ENCODE results near the gene DNPH1. TPM values are rescaled to one million over a fixed set of nuclear protein-coding genes. Genes with fewer than 3 reads are reported as not detected.

Gene DNPH1
- total and polyA plus RNA-seq, 2 experiments from 2014 or later = 29.2 to 50.0 TPM

GRCh38 chr6:43216200-43216599, 13.1 kb downstream of the DNPH1 start (continued):
- TF ChIP-seq ZNF114 (CRISPR knock-in tag; IDR thresholded peaks at IDR 0.05) = no peak
- TF ChIP-seq EZH2phosphoT487 (IDR thresholded peaks at IDR 0.05; ENCODE audit: unreplicated experiment) = no peak
- no peak for TF ChIP-seq EZH2 (IDR thresholded peaks at IDR 0.05; ENCODE audit: low read depth, unreplicated experiment)

DNA sequence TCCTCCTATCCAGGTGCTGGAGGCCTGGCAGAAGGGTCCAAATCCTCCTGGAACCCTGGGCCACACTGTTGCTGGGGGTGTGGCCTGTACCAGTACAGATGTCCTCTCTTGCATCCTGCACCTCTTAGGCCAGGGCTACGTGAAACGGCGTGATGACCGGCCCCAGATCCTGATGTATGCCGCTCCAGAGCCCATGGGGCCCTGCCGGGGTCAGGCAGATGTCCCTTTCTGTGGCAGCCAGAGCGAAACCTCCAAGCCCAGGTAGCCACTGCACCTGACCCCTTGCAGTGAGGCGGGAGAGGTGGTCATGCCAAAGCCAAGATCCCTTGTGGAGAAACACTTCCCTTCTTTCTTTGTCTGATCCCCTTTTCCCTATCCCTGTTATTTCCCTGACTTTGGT, 14.2 kb downstream of the DNPH1 start:
- Histone ChIP-seq H3K9me2 (ENCODE audit: insufficient read depth) (no peaks in the 10 kb centered on the region), H3K4me3 (no peak overlapping the region), H4K20me1 (replicated peaks; ENCODE audit: insufficient read depth) (no peaks in the 10 kb centered on the region), H3K27ac (ENCODE audit: low read depth) (no peak overlapping the region), H3K36me3 (ENCODE audit: insufficient read depth) (no peaks in the 10 kb centered on the region), H3F3A (replicated peaks; ENCODE audit: low read depth) (no peaks in the 10 kb centered on the region), H2AFZ (no peak overlapping the region), H3K79me2 (replicated peaks; ENCODE audit: insufficient read depth) (no peaks in the 10 kb centered on the region), H3K27me3 (ENCODE audit: insufficient read depth) (no peaks in the 10 kb centered on the region), H3K4me1 (ENCODE audit: insufficient read depth) (peaks cover 4% of the 10 kb centered on the region; the same call in 1 of the 2 replicates), H3K4me2 (no peak overlapping the region)
- ATAC-seq (no peak), DNase-seq (ENCODE audit: low spot score) (no peak)
- peaks cover 12% of the 10 kb centered on the region for H3K27me3 Mint-ChIP-seq (ENCODE audit: insufficient read depth, low read depth, poor library complexity)
- peaks cover 7% of the 10 kb centered on the region for H3K4me1 Mint-ChIP-seq
- TF ChIP-seq ZNF462 (CRISPR knock-in tag; IDR thresholded peaks at IDR 0.05) (no peak), JUNB (IDR thresholded peaks at IDR 0.05; ENCODE audit: unreplicated experiment) (no peak), ZNF114 (CRISPR knock-in tag; IDR thresholded peaks at IDR 0.05) (no peak), POLR2AphosphoS5 (IDR thresholded peaks at IDR 0.05; ENCODE audit: low read depth) (no peak), EZH2 (IDR thresholded peaks at IDR 0.05; ENCODE audit: low read depth, unreplicated experiment) (no peak), STAT1 (IDR thresholded peaks at IDR 0.05; ENCODE audit: unreplicated experiment) (no peak), NANOG (IDR thresholded peaks at IDR 0.05; ENCODE audit: borderline replicate concordance) (no peak)
- TF ChIP-seq, protein P1, sequence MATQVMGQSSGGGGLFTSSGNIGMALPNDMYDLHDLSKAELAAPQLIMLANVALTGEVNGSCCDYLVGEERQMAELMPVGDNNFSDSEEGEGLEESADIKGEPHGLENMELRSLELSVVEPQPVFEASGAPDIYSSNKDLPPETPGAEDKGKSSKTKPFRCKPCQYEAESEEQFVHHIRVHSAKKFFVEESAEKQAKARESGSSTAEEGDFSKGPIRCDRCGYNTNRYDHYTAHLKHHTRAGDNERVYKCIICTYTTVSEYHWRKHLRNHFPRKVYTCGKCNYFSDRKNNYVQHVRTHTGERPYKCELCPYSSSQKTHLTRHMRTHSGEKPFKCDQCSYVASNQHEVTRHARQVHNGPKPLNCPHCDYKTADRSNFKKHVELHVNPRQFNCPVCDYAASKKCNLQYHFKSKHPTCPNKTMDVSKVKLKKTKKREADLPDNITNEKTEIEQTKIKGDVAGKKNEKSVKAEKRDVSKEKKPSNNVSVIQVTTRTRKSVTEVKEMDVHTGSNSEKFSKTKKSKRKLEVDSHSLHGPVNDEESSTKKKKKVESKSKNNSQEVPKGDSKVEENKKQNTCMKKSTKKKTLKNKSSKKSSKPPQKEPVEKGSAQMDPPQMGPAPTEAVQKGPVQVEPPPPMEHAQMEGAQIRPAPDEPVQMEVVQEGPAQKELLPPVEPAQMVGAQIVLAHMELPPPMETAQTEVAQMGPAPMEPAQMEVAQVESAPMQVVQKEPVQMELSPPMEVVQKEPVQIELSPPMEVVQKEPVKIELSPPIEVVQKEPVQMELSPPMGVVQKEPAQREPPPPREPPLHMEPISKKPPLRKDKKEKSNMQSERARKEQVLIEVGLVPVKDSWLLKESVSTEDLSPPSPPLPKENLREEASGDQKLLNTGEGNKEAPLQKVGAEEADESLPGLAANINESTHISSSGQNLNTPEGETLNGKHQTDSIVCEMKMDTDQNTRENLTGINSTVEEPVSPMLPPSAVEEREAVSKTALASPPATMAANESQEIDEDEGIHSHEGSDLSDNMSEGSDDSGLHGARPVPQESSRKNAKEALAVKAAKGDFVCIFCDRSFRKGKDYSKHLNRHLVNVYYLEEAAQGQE (IDR thresholded peaks at IDR 0.05; ENCODE audit: unreplicated experiment) = no peak
- H3K4me3 Mint-ChIP-seq = no peak overlapping the region
- H3K36me3 Mint-ChIP-seq (ENCODE audit: low read depth) = no peaks in the 10 kb centered on the region; the same call in 2 of the 3 replicates
- no peak overlapping the region for H3K27ac Mint-ChIP-seq
- H3K9me3 Mint-ChIP-seq = no peaks in the 10 kb centered on the region
